Fibroblast of peridontal ligament (primary cell): Measurements from ENCODE around the gene TMEM91.
"Not testable (repeated sequence)": the region's sequence is repeated elsewhere in the genome, so short reads cannot be mapped to it uniquely, and the experiment has no call there.

Experiments used
- DNase-seq: peaks from one replicate; pipeline ENCODE4 v3.0.0-alpha.2; 2010; ENCODE audit errors: extremely low read depth

The TMEM91 gene

GRCh38 chr19:41377977-41378709 lies 1.8 kb downstream of the TMEM91 start:
- no peak for DNase-seq

GRCh38 chr19:41381536-41381935 lies 5.2 kb downstream of the TMEM91 start:
- not testable (repeated sequence) for DNase-seq

GRCh38 chr19:41384351-41384750 lies 8.0 kb downstream of the TMEM91 start:
- DNase-seq: no peak

DNA sequence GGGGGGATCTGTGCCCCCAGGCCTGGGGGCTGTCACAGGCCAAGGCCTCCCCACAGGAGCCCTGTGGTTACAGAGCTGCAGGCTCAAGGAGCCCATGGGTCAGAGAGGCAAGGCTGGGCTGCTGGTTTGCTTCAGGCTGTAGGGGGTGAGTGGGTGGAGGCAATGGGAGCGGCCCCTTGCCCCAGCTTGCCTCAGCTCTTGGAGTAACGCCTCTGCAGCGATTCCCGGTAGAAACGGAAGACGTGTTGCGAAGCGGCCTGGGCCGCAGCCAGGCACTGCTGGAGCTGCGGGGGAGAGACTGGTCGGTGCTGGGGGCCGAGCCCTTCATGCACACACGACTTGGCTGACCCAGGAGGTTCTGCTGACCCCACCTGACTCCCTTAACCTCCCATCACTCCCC lies 10.1 kb downstream of the TMEM91 start:
- no peak for DNase-seq

GRCh38 chr19:41391618-41392017 lies 15.3 kb downstream of the TMEM91 start:
- DNase-seq: no peak

DNA sequence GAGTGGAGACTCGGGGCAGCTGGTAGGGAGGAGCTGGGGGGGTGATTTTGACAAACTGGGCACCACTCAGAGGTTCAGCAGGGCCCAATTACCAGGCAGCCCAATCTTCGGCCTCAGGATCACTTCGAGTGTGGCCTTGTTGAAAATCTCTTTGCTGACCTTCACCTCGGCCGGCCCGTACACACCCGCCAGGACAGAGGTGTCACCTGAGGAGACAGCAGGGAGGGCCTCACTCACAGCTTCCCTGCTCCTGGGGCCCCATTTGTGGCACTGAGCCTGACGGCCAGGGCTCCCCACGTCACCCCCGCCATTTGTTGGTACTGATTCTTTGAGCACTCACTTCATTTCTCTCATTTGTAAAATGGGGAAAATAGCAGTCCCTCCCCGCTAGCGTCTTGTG lies 16.4 kb downstream of the TMEM91 start:
- no peak for DNase-seq

DNA sequence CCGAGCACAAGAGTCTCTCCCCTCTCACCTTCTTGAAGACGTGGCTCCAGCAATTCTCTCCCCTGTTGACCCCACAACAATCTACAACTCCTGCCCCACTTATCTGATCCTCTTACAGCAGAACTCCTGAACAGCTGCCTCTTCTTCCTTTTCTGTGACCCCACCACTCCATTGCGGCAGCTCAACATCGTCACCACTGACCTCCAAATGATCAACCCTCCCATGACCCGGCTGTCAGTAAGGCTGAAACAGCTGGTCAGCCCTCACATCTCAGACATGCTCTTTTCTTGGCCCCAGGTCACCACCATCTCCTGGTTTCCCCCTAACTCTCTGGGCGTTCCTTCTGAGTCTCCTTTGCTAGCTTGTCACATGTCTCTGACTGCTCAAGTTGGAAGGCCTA lies 19.0 kb downstream of the TMEM91 start:
- DNase-seq: no peak

GRCh38 chr19:41397086-41398049 lies 21.0 kb downstream of the TMEM91 start, which contains the start of the genes BCKDHA and EXOSC5:
BCKDHA (plus strand) TSS chr19:41397818; CDS start chr19:41397828, 10 bp downstream.
EXOSC5 (minus strand) TSS chr19:41397359; CDS start chr19:41397328, 31 bp downstream.
- peak; percentile 100 for DNase-seq

DNA sequence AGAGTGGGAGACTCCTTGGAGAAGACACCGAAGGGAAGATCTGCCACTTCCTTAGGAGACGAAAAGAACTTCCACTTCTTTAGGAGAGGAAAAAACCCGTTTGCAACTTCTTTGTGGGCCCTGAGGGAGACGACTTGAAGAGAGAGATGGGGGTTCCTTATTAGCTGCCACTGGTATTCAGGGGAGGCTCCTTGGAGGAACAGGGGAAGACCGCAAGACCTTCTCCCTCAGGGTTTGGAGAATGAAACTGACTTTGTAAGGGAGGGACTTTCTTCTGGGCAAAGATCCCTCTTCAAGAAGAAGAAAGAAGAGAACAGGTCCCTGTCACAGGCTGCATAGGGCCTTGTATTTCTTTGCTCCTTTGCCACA lies 21.7 kb downstream of the TMEM91 start:
- DNase-seq: no peak

GRCh38 chr19:41398598-41398997 lies 22.3 kb downstream of the TMEM91 start:
- DNase-seq: no peak

GRCh38 chr19:41399091-41399490 lies 22.8 kb downstream of the TMEM91 start:
- DNase-seq: no peak

DNA sequence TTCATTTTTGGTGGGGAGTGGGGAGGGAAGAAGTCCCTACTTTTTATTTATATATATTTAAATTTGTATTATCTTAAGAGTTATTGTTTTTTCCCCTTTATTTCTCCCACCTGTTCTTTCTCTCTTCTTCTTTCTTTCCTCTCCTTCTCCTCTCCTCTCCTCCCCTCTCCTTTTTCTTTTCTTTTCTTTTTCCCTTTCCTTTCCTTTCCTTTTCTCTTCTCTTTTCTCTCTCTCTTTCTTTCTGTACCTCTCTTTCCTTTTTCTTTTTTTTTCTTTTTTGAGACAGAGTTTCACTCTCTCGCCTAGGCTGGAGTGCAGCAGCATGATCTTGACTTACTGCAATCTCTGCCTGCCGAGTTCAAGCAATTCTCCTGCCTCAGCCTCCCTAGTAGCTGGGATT lies 23.2 kb downstream of the TMEM91 start:
- DNase-seq: no peak

- DNase-seq: no peak
Observed at GRCh38 chr19:41401483-41401882, 25.1 kb downstream of the TMEM91 start.

DNA sequence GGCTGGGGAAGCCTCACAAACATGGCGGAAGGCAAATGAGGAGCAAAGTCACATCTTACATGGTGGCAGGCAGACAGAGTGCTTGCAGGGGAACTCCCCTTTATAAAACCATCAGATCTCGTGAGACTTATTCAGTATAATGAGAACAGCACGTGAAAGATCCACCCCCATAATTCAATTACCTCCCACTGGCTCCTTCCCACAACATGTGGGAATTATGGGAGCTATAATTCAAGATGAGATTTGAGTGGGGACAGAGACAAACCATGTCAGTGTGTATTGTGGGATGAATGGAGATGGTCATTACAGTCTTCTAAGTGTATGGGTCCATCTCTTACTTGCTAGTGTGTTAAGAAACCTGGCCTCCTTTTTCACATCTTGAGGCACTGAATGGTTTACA lies 25.7 kb downstream of the TMEM91 start:
- no peak for DNase-seq

- DNase-seq: no peak
Observed at GRCh38 chr19:41403181-41403970, 27.0 kb downstream of the TMEM91 start.

DNA sequence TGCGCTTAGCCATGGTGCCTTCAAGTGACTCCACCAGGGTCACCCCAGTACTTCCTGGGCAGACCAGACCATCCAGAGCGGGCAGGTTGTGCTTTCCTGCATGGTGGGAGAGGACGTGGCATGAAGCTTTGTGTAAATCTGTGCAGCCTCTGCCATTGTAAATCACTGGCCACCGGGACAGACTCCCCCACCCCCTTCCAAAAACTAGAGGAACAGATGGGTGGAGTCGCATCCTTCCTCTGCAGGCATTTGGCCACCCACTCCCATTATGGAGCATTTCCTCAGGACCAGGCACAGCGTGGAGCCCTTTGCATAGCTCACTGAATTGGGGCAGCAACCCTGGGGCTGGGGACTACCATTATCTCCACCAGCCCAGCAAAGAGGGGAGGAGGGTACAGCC lies 29.4 kb downstream of the TMEM91 start:
- DNase-seq: no peak

GRCh38 chr19:41407271-41407670 lies 30.9 kb downstream of the TMEM91 start:
- DNase-seq: no peak

DNA sequence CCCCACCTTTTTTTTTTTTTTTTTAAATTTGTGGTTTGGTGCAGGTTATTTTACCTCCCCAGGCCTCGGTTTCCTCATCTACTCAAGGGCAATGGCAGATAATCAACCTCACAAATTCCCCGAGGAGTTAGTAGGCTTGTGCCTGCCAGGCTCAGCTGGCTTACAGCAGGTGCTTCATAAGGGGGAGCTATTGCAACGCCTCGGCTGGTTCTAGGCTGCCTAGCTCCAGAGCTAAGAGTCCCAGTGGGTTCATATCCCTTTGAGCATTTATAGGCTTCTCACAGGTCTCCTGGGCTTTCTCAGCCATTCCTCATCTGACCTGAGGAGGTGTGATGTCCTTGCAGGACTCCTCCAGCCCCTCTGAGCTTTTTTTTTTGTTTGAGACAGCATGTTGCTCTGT lies 31.9 kb downstream of the TMEM91 start:
- DNase-seq: no peak

DNA sequence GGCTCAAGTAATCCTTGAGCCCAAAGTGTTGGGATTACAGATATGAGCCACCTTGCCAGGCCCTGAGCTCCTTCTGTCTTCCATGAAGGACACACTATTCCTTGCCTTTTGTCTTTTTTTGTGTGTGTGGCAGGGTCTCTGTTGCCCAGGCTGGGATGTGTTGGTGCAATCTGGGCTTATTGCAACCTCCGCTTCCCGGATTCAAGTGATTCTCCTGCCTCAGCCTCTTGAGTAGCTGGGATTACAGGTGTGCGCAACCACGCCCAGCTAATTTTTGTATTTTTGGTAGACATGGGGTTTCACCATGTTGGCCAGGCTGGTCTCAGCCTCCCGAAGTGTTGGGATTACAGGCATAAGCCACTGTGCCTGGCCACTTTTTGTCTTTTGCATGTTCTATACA lies 32.5 kb downstream of the TMEM91 start:
- DNase-seq: not testable (repeated sequence)

DNA sequence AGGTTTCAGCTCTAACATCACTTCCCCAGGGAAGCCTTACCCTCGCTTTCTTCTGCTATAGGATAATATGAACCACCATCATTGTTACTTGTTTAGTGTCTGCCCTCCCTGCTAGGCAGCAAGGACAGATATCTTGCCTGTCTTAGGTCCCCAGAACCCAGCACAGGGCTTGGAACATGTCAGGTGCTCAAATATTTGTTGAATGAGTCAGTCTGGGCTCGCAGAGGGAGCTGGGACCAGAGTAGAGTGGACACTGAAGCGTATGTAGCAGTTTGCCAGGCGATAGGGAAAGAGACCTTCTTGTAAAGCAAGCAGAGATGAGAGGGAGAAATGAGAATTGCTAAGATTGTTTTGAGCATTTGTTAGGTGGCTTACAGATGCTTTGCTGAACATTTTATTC lies 33.0 kb downstream of the TMEM91 start:
- peak; percentile 9 for DNase-seq

DNA sequence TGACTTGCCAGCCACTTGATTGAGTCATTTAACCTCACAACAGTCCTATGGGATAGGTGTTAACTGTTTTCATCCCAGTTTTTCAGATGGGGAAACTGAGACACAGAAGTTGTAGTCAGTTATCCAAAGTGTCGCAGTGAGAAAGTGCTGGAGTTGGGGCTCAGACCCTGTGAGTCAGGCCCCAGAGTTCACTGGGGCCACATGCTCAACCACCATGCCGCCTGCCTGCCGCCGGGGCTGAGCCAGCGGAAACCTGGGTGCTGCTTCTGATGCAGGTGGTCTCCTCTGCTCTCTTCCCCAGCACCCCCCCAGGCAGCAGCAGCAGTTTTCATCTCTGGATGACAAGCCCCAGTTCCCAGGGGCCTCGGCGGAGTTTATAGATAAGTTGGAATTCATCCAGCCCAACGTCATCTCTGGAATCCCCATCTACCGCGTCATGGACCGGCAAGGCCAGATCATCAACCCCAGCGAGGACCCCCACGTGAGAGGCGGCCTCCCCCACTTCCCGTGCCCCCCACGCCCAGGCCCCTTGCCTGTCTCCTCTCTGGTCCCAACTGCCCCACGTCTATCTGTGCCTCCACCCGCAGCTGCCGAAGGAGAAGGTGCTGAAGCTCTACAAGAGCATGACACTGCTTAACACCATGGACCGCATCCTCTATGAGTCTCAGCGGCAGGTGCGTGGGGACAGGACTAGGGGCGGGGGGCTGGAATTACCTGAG lies 34.2 kb downstream of the TMEM91 start:
- no peak for DNase-seq
